ENCODE results near the gene PPP1R16B. TPM values are rescaled to one million over a fixed set of nuclear protein-coding genes. Genes with fewer than 3 reads are reported as not detected.
A peak's percentile ranks its signal among the peaks of the same experiment; 100 is the strongest.

Gene PPP1R16B
- total RNA-seq, 2 donors from 2014 or later = 143 to 184 TPM

DNA sequence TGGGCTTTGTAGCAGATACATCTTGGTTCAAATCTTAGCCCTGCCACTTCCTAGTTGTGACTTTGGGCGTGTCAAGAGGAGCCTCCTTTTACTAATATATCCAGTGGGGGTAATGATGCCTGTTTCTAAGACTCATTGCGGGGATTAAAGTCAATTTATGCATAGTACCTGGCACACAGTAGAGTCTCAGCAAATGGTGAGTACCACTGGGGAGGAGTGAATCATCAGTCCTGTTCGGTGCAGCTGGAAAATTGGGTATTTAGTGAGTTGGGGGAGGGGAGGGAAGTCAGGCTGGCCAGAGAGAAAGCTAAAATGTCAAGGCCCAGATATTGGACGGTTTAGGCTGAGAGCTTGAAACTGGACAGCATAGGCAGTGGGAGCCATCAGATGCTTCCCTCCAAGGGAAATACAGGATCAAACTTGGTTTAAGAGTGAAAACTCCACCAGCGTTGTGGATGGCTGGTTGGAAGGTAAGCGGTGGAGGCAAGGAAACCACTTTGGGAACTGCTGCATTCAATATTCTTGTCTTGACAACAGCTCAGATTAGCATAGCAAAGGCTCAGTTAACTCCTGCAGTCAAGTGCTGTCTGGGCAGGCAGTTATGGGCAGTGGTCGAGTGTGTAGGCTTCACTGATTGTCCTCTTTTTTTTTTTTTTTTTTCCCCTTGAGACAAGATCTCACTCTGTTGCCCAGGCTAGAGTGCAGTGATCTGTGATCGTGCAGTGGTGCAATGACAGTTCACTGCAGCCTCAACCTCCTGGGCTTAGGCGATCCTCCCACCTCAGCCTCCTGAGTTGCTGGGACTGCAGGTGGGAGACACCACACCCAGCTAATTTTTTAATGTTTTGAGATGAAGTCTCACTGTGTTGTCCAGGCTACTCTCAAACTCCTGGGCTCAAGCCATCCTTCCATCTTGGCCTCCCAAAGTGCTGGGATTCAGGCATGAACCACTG is 12.9 kb downstream of the PPP1R16B start:
- H3K36me3 Mint-ChIP-seq (ENCODE audit: insufficient read depth in 2 of 2) = peaks cover 16 to 34% of the 10 kb centered on the region in 2 donors
- no peaks in the 10 kb centered on the region for H3K27me3 Mint-ChIP-seq (ENCODE audit: low read depth)
- ATAC-seq (replicated peaks in 1 of 2) = no peak
- H3K9me3 Mint-ChIP-seq = no peaks in the 10 kb centered on the region
- peak overlapping the region; percentile 82 for H3K27ac Mint-ChIP-seq
- no peak for DNase-seq
- H3K4me1 Mint-ChIP-seq (ENCODE audit: low read depth) = peaks cover 82% of the 10 kb centered on the region
- H3K4me3 Mint-ChIP-seq = peak overlapping the region; percentile 4 to 35

- peaks cover 86% of the 10 kb centered on the region for H3K4me1 Mint-ChIP-seq (ENCODE audit: low read depth)
- no peak overlapping the region for H3K4me3 Mint-ChIP-seq
- no peak for ATAC-seq (replicated peaks in 1 of 2)
- H3K27ac Mint-ChIP-seq = no peak overlapping the region
- no peaks in the 10 kb centered on the region for H3K9me3 Mint-ChIP-seq
- DNase-seq = no peak
- H3K36me3 Mint-ChIP-seq (ENCODE audit: insufficient read depth in 2 of 2) = peaks cover 12 to 38% of the 10 kb centered on the region in 2 donors
- no peaks in the 10 kb centered on the region for H3K27me3 Mint-ChIP-seq (ENCODE audit: low read depth)
Measured at GRCh38 chr20:38825571-38825900, 20.0 kb downstream of the PPP1R16B start.

GRCh38 chr20:38825901-38826625 is 20.6 kb downstream of the PPP1R16B start:
- Mint-ChIP-seq H3K9me3 (no peaks in the 10 kb centered on the region), H3K27ac (peak overlapping the region; percentile 56), H3K36me3 (ENCODE audit: insufficient read depth in 2 of 2) (peaks cover 12 to 39% of the 10 kb centered on the region in 2 donors), H3K4me1 (ENCODE audit: low read depth) (peaks cover 89% of the 10 kb centered on the region), H3K27me3 (ENCODE audit: low read depth) (no peaks in the 10 kb centered on the region), H3K4me3 (peak overlapping the region in 1 of 2 donors; percentile 2)
- no peak for DNase-seq
- ATAC-seq (replicated peaks in 1 of 2) = no peak

DNA sequence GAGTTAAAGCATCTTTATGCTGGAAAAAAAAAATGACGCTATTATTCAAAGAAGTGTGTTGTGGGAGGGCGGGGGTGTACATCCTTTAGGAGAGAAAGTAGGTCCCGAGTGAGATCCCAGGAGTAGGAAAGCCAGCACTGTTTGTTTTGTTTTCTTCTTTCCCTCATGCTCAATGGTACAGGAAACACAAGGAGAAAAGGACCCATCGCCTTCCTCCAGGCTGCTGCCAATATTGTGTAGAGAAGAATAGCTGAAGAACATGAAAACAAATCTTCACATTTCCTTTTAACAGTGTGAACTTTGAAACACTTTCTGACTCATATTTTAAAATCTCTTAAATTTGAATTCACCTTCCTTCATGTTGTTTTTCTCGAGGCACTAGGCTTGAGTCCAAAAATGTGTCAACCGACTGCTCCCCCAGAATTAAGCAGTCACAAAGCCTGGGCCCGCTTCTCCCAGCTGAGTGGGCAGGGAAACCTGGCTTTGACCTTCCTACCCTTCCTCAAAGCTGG is 22.3 kb downstream of the PPP1R16B start:
- H3K27ac Mint-ChIP-seq = peak overlapping the region; percentile 93
- DNase-seq (no peak), ATAC-seq (replicated peaks in 1 of 2) (peak; percentile 19 to 56)
- H3K4me3 Mint-ChIP-seq = peak overlapping the region; percentile 70 to 72
- no peaks in the 10 kb centered on the region for H3K9me3 Mint-ChIP-seq
- H3K36me3 Mint-ChIP-seq (ENCODE audit: insufficient read depth in 2 of 2) = peaks cover 10 to 39% of the 10 kb centered on the region in 2 donors
- peaks cover 90% of the 10 kb centered on the region for H3K4me1 Mint-ChIP-seq (ENCODE audit: low read depth)
- H3K27me3 Mint-ChIP-seq (ENCODE audit: low read depth) = no peaks in the 10 kb centered on the region

- H3K27me3 Mint-ChIP-seq (ENCODE audit: low read depth) = no peaks in the 10 kb centered on the region
- peaks cover 93% of the 10 kb centered on the region for H3K4me1 Mint-ChIP-seq (ENCODE audit: low read depth)
- peak overlapping the region; percentile 93 for H3K27ac Mint-ChIP-seq
- no peaks in the 10 kb centered on the region for H3K9me3 Mint-ChIP-seq
- ATAC-seq (replicated peaks in 1 of 2) (no peak), DNase-seq (no peak)
- peak overlapping the region; percentile 7 to 72 for H3K4me3 Mint-ChIP-seq
- H3K36me3 Mint-ChIP-seq (ENCODE audit: insufficient read depth in 2 of 2) = peaks cover 8 to 31% of the 10 kb centered on the region in 2 donors
Measured at GRCh38 chr20:38828514-38829295, 23.2 kb downstream of the PPP1R16B start.

- peak overlapping the region; percentile 70 for H3K27ac Mint-ChIP-seq
- no peaks in the 10 kb centered on the region for H3K27me3 Mint-ChIP-seq (ENCODE audit: low read depth)
- ATAC-seq (replicated peaks in 1 of 2) (no peak), DNase-seq (no peak)
- H3K4me1 Mint-ChIP-seq (ENCODE audit: low read depth) = peaks cover 97% of the 10 kb centered on the region
- no peaks in the 10 kb centered on the region for H3K9me3 Mint-ChIP-seq
- peak overlapping the region in 1 of 2 donors; percentile 7 for H3K4me3 Mint-ChIP-seq
- H3K36me3 Mint-ChIP-seq (ENCODE audit: insufficient read depth in 2 of 2) = peaks cover 8 to 30% of the 10 kb centered on the region in 2 donors
Measured at GRCh38 chr20:38829296-38829875, 23.9 kb downstream of the PPP1R16B start.

- peak overlapping the region; percentile 88 for H3K27ac Mint-ChIP-seq
- peak overlapping the region in 1 of 2 donors; percentile 62 for H3K4me3 Mint-ChIP-seq
- H3K27me3 Mint-ChIP-seq (ENCODE audit: low read depth) = no peaks in the 10 kb centered on the region
- DNase-seq (no peak), ATAC-seq (replicated peaks in 1 of 2) (no peak)
- peaks cover 94% of the 10 kb centered on the region for H3K4me1 Mint-ChIP-seq (ENCODE audit: low read depth)
- no peaks in the 10 kb centered on the region for H3K9me3 Mint-ChIP-seq
- peaks cover 6 to 25% of the 10 kb centered on the region in 2 donors for H3K36me3 Mint-ChIP-seq (ENCODE audit: insufficient read depth in 2 of 2)
Measured at GRCh38 chr20:38830356-38830755, 24.9 kb downstream of the PPP1R16B start.

- Mint-ChIP-seq H3K27ac (peak overlapping the region; percentile 77), H3K36me3 (ENCODE audit: insufficient read depth in 2 of 2) (peaks cover 6 to 25% of the 10 kb centered on the region in 2 donors), H3K4me3 (peak overlapping the region; percentile 20 to 40), H3K4me1 (ENCODE audit: low read depth) (peaks cover 88% of the 10 kb centered on the region), H3K27me3 (ENCODE audit: low read depth) (no peaks in the 10 kb centered on the region), H3K9me3 (no peaks in the 10 kb centered on the region)
- no peak for ATAC-seq (replicated peaks in 1 of 2)
- DNase-seq = no peak
Measured at GRCh38 chr20:38831049-38831691, 25.7 kb downstream of the PPP1R16B start.

DNA sequence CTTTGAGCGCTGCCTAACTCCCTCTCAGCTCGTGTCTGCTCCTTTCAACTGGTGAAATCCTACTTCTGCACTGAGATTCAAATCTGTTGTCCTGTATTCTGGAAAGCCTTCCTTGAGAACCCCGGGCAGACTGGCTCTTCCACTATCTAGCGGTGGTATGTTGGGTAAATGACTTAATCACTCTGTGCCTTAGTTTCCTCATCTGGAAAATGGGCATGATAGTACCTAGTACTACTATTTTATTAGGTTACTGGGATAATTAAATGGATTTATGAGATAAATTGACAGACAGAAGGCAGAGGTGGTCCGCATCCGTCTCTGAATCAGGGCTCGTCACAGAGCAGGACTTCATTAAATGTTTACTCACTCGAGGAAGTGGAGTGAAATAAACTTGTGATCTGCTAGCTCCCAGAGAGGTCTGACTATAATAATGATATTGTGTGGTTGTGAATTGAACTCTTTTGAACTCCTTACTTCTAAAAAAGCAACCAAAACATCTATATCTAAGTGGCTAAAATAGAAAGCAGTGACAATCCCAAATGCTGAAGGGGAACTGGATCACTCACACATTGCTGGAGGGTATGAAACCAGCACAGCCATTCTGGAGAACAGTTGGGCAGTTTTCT is 26.6 kb downstream of the PPP1R16B start:
- ATAC-seq (replicated peaks in 1 of 2) (no peak), DNase-seq (no peak)
- H3K4me1 Mint-ChIP-seq (ENCODE audit: low read depth) = peaks cover 79% of the 10 kb centered on the region
- H3K27ac Mint-ChIP-seq = peak overlapping the region; percentile 77
- H3K36me3 Mint-ChIP-seq (ENCODE audit: insufficient read depth in 2 of 2) = peaks cover 9 to 28% of the 10 kb centered on the region in 2 donors
- H3K27me3 Mint-ChIP-seq (ENCODE audit: low read depth) = no peaks in the 10 kb centered on the region
- H3K4me3 Mint-ChIP-seq = peak overlapping the region; percentile 69 to 71
- H3K9me3 Mint-ChIP-seq = no peaks in the 10 kb centered on the region

DNA sequence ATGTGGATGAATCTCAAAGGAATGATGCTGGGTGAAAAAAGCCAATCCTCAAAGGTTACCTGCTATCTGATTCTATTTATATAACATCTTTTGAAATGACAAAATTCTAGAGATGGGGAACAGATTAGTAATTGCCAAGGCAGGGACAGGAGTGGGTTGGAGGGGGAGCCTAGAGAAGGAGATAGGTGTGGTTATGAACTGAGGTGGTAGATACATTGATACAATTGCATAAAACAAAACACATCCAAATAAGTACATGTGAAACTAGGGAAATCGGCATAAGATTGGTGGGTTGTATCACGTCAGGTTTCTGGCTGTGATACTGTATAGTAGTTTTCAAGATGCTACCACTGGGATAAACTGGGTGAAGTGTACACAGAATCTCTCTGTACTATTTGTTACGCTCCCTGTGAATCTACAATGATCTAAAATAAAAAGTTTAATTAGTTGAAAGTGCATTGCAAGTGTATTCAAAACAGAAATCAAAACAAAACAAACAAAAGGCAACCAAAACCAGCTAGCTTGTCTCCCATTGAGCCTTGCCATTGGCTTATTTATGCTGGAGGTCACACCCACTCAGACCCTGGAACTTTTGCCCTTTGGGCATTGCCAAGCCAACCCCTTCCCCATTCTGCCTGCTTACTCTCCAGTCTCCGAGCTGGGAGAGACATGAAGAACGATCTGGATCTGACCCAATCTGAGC is 27.8 kb downstream of the PPP1R16B start:
- peaks cover 73% of the 10 kb centered on the region for H3K4me1 Mint-ChIP-seq (ENCODE audit: low read depth)
- H3K27me3 Mint-ChIP-seq (ENCODE audit: low read depth) = no peaks in the 10 kb centered on the region
- H3K4me3 Mint-ChIP-seq = peak overlapping the region; percentile 21 to 69
- H3K9me3 Mint-ChIP-seq = no peaks in the 10 kb centered on the region
- H3K27ac Mint-ChIP-seq = peak overlapping the region; percentile 74
- ATAC-seq (replicated peaks in 1 of 2) (peak; percentile 80 to 86), DNase-seq (peak; percentile 25 to 43)
- peaks cover 6 to 24% of the 10 kb centered on the region in 2 donors for H3K36me3 Mint-ChIP-seq (ENCODE audit: insufficient read depth in 2 of 2)

- ATAC-seq (replicated peaks in 1 of 2) (peak; percentile 63 to 73), DNase-seq (peak; percentile 50 to 55)
- no peaks in the 10 kb centered on the region for H3K9me3 Mint-ChIP-seq
- peak overlapping the region; percentile 21 to 69 for H3K4me3 Mint-ChIP-seq
- H3K27ac Mint-ChIP-seq = peak overlapping the region; percentile 74
- peaks cover 6 to 26% of the 10 kb centered on the region in 2 donors for H3K36me3 Mint-ChIP-seq (ENCODE audit: insufficient read depth in 2 of 2)
- no peaks in the 10 kb centered on the region for H3K27me3 Mint-ChIP-seq (ENCODE audit: low read depth)
- peaks cover 73% of the 10 kb centered on the region for H3K4me1 Mint-ChIP-seq (ENCODE audit: low read depth)
Measured at GRCh38 chr20:38833857-38834164, 28.3 kb downstream of the PPP1R16B start.

Measured in activated T-cell treated with anti-CD3 and anti-CD28 coated beads, Interleukin-2, amount 50 U/mL, for 72 hours (primary cell).